Erythroblast (primary cell): ENCODE data around the gene DCLRE1C.
"Not testable (repeated sequence)": the region's sequence is repeated elsewhere in the genome, so short reads cannot be mapped to it uniquely, and the experiment has no call there.

Experiments used
- DNase-seq, 2 experiments: peaks; one replicate each; lab custom pipeline; 2025; lab: John Stamatoyannopoulos, UW
- GATA1 ChIP-seq: IDR thresholded peaks from 2 replicates; pipeline ENCODE4 v1.6.1; 2011; ENCODE audit warnings: low read depth, mild to moderate bottlenecking, control low read depth, low read length, moderate library complexity
- POLR2A ChIP-seq: IDR thresholded peaks from 2 replicates; pipeline ENCODE4 v1.6.1; 2011; ENCODE audit warnings: mild to moderate bottlenecking, low read length

The DCLRE1C gene

GRCh38 chr10:14925268-14925667 lies 28.6 kb downstream of the DCLRE1C start:
- TF ChIP-seq GATA1: no peak
- DNase-seq: no peak

- DNase-seq: no peak
- TF ChIP-seq POLR2A: no peak
- no peak for TF ChIP-seq GATA1
Measured at GRCh38 chr10:14924013-14924412, 29.9 kb downstream of the DCLRE1C start.

- TF ChIP-seq POLR2A: no peak
- TF ChIP-seq GATA1: no peak
- DNase-seq: no peak
Measured at GRCh38 chr10:14918964-14919363, 34.9 kb downstream of the DCLRE1C start.

- no peak for DNase-seq
- TF ChIP-seq POLR2A (no peak), GATA1 (no peak)
Measured at GRCh38 chr10:14917827-14918226, 36.1 kb downstream of the DCLRE1C start.

GRCh38 chr10:14916600-14916999 lies 37.3 kb downstream of the DCLRE1C start:
- TF ChIP-seq GATA1 (no peak), POLR2A (no peak)
- DNase-seq: no peak

- no peak for DNase-seq
- no peak for TF ChIP-seq POLR2A
- TF ChIP-seq GATA1: no peak
Measured at GRCh38 chr10:14911801-14912200, 42.1 kb downstream of the DCLRE1C start.

GRCh38 chr10:14910953-14911352 lies 42.9 kb downstream of the DCLRE1C start:
- DNase-seq: no peak
- TF ChIP-seq POLR2A: no peak
- TF ChIP-seq GATA1: no peak

- TF ChIP-seq GATA1: no peak
- TF ChIP-seq POLR2A: no peak
Measured at GRCh38 chr10:14909101-14909500, 44.8 kb downstream of the DCLRE1C start.

GRCh38 chr10:14907591-14907990 lies 46.3 kb downstream of the DCLRE1C start:
- not testable (repeated sequence) for DNase-seq

More at GRCh38 chr10:14909101-14909500, 44.8 kb downstream of the DCLRE1C start:
- no peak for DNase-seq

GRCh38 chr10:14906765-14907164 lies 47.1 kb downstream of the DCLRE1C start:
- DNase-seq: no peak
- TF ChIP-seq POLR2A (no peak), GATA1 (no peak)

- DNase-seq: no peak
- TF ChIP-seq GATA1 (no peak), POLR2A (no peak)
Measured at GRCh38 chr10:14905890-14906289, 48.0 kb downstream of the DCLRE1C start.

- no peak for DNase-seq
- TF ChIP-seq POLR2A (no peak), GATA1 (no peak)
Measured at GRCh38 chr10:14904864-14905263, 49.0 kb downstream of the DCLRE1C start.

GRCh38 chr10:14904316-14904732 lies 49.6 kb downstream of the DCLRE1C start:
- DNase-seq: peak; percentile 52 to 60
- TF ChIP-seq POLR2A: no peak
- no peak for TF ChIP-seq GATA1

GRCh38 chr10:14891151-14891550 lies 62.7 kb downstream of the DCLRE1C start:
- TF ChIP-seq POLR2A: no peak
- no peak for TF ChIP-seq GATA1
- DNase-seq: no peak

- no peak for TF ChIP-seq GATA1
- TF ChIP-seq POLR2A: no peak
- DNase-seq: peak; percentile 55 to 80
Measured at GRCh38 chr10:14889318-14889717, 64.6 kb downstream of the DCLRE1C start.
